WTC11 (cell line): Measurements from ENCODE around the gene FSTL4. TPM values are rescaled to one million over a fixed set of nuclear protein-coding genes. Genes with fewer than 3 reads are reported as not detected.

Experiments
- ATAC-seq: fragments of 200-7000 bp; cut with Tn5 transposase; 2 replicates; pipeline ENCODE4 v1.10.0; 2021; ENCODE audit warnings: mild to moderate bottlenecking, moderate library complexity
- CTCF ChIA-PET: fragments of 300-600 bp; sonication (Branson Sonifier 250); formaldehyde crosslinking; loops from one replicate; lab custom pipeline; 2021; ENCODE audit warnings: antibody characterized with exemption; lab: Charles Lee
- POLR2A ChIA-PET: fragments of 350-600 bp; sonication (Branson Sonifier 250); formaldehyde crosslinking; loops from one replicate; lab custom pipeline; 2021; ENCODE audit warnings: antibody characterized with exemption; lab: Charles Lee
- DNase-seq: peaks from one replicate; pipeline ENCODE4 v3.0.0; 2021; ENCODE audit warnings: low spot score
- H3K27ac Mint-ChIP-seq: 2 replicates; pipeline ENCODE4 v1.8.0; 2021; ENCODE audit warnings: mixed read lengths
- H3K27me3 Mint-ChIP-seq: 2 replicates; pipeline ENCODE4 v1.8.0; 2021; ENCODE audit warnings: low read depth, mild to moderate bottlenecking, moderate library complexity, mixed read lengths
- H3K36me3 Mint-ChIP-seq: 2 replicates; pipeline ENCODE4 v1.8.0; 2021; ENCODE audit warnings: mixed read lengths
- H3K4me1 Mint-ChIP-seq: 2 replicates; pipeline ENCODE4 v1.8.0; 2022; ENCODE audit warnings: mixed read lengths
- H3K4me3 Mint-ChIP-seq: 2 replicates; pipeline ENCODE4 v1.8.0; 2021; ENCODE audit warnings: mild to moderate bottlenecking, moderate library complexity, mixed read lengths
- H3K9me3 Mint-ChIP-seq: 2 replicates; pipeline ENCODE4 v1.8.0; 2021; ENCODE audit warnings: mixed read lengths
- ESRRA ChIP-seq: sonication (generic); formaldehyde crosslinking; IDR thresholded peaks from 2 replicates; pipeline ENCODE4 v1.8.1; 2022; ENCODE audit warnings: mild to moderate bottlenecking, missing genetic modification reagents, borderline replicate concordance
- HMGA2 ChIP-seq: fragments of 250-450 bp; sonication (Bioruptor Pico); IDR thresholded peaks from 2 replicates; pipeline ENCODE4 v1.4.0; 2021; ENCODE audit warnings: mild to moderate bottlenecking, moderate library complexity
- JAZF1 ChIP-seq: fragments of 250-450 bp; sonication (Bioruptor Pico); IDR thresholded peaks from 2 replicates; pipeline ENCODE4 v1.9.0; 2021; ENCODE audit warnings: moderate library complexity, mild to moderate bottlenecking, inconsistent platforms
- KAT7 ChIP-seq: sonication (generic); formaldehyde crosslinking; IDR thresholded peaks from 2 replicates; pipeline ENCODE4 v1.8.1; 2023; ENCODE audit warnings: missing genetic modification reagents, mild to moderate bottlenecking, borderline replicate concordance
- SOX15 ChIP-seq: fragments of 250-450 bp; sonication (Bioruptor Pico); IDR thresholded peaks from 2 replicates; pipeline ENCODE4 v1.9.0; 2021; ENCODE audit warnings: mild to moderate bottlenecking
- TEAD4 ChIP-seq: sonication (generic); formaldehyde crosslinking; IDR thresholded peaks from 2 replicates; pipeline ENCODE4 v1.8.0; 2022; ENCODE audit warnings: mild to moderate bottlenecking, missing genetic modification reagents
- ZNF138 ChIP-seq: sonication (generic); formaldehyde crosslinking; conservative IDR thresholded peaks from 2 replicates; pipeline ENCODE4 v1.8.1; 2022; ENCODE audit warnings: mild to moderate bottlenecking, moderate library complexity, missing genetic modification reagents
- total RNA-seq: library from RNA; stranded (reverse); gene quantifications from 3 replicates; pipeline ENCODE4 v1.2.3, GENCODE V29; 2021
- TF ChIP-seq, protein P1 (sequence below): fragments of 250-450 bp; sonication (Bioruptor Pico); IDR thresholded peaks from 2 replicates; pipeline ENCODE4 v1.8.0; 2021; ENCODE audit warnings: mild to moderate bottlenecking
- TF ChIP-seq, protein P2 (sequence below): sonication (generic); formaldehyde crosslinking; IDR thresholded peaks from 2 replicates; pipeline ENCODE4 v1.8.0; 2023; ENCODE audit warnings: mild to moderate bottlenecking, missing genetic modification reagents
- TF ChIP-seq, protein P3 (sequence below): sonication (generic); formaldehyde crosslinking; IDR thresholded peaks from 2 replicates; pipeline ENCODE4 v1.8.1; 2022; ENCODE audit warnings: missing genetic modification reagents, borderline replicate concordance
- TF ChIP-seq, protein P4 (sequence below): sonication (generic); formaldehyde crosslinking; IDR thresholded peaks from 2 replicates; pipeline ENCODE4 v1.8.0; 2022; ENCODE audit warnings: missing genetic modification reagents
- TF ChIP-seq, protein P5 (sequence below): sonication (generic); formaldehyde crosslinking; IDR thresholded peaks from 2 replicates; pipeline ENCODE4 v1.8.0; 2022; ENCODE audit warnings: mild to moderate bottlenecking, missing genetic modification reagents

FSTL4 gene
- total RNA-seq, 1 experiment from 2014 or later: 6.1 TPM

DNA sequence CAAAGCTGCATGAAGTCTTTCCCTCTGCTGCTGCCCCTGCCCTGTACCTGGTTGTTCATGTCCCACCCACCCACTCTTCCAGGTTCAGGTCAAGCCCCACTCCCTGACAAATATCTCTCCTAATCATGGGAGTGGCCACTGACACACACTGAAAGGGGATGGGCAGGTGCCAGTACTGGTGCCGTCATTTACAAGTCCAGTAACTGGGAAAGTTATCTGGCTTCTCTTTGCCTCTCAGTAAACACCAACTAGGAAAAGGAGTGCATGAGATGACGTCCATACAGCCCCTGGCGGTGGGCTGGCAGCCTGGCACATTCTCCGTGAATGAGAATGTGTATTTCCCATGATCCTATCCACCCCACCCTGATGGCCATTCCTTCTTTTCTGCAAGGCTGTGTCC, 225.2 kb downstream of the FSTL4 start:
- peaks cover 27% of the 10 kb centered on the region for H3K4me1 Mint-ChIP-seq
- DNase-seq: no peak
- TF ChIP-seq HMGA2: no peak
- TF ChIP-seq, protein P1, sequence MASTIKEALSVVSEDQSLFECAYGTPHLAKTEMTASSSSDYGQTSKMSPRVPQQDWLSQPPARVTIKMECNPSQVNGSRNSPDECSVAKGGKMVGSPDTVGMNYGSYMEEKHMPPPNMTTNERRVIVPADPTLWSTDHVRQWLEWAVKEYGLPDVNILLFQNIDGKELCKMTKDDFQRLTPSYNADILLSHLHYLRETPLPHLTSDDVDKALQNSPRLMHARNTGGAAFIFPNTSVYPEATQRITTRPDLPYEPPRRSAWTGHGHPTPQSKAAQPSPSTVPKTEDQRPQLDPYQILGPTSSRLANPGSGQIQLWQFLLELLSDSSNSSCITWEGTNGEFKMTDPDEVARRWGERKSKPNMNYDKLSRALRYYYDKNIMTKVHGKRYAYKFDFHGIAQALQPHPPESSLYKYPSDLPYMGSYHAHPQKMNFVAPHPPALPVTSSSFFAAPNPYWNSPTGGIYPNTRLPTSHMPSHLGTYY (CRISPR knock-in tag): no peak
- TF ChIP-seq, all 79 proteins: peak for 0
- Mint-ChIP-seq H3K9me3 (peaks cover 4% of the 10 kb centered on the region; the same call in 1 of the 2 replicates), H3K4me3 (no peak overlapping the region), H3K27ac (no peak overlapping the region), H3K27me3 (no peaks in the 10 kb centered on the region), H3K36me3 (no peaks in the 10 kb centered on the region)
- ChIA-PET POLR2A (no interaction called here), CTCF (no interaction called here)
- ATAC-seq: no peak

DNA sequence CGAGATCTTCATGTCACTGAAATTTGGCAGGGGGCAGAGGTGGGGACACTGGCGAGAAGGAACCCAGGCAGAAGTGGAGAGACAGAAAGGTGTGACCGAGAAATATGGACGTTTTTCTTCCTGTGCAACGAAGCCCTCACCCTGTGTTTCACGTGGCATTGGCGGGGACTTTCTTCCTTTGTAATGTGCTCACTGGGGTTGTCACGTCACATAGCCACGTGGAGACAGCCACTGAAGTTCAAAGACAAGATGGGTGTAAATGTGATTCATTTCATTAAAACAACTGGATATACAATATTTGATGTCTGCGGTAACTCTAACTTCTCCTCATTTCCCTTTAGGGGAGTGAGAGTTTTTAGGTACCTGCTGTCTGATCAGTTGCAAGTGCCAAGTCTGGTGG, 225.7 kb downstream of the FSTL4 start:
- POLR2A ChIA-PET: no interaction called here
- Mint-ChIP-seq H3K4me3 (no peak overlapping the region), H3K4me1 (peaks cover 27% of the 10 kb centered on the region), H3K27ac (no peak overlapping the region), H3K27me3 (no peaks in the 10 kb centered on the region), H3K36me3 (no peaks in the 10 kb centered on the region), H3K9me3 (no peaks in the 10 kb centered on the region)
- CTCF ChIA-PET: no interaction called here
- no peak for DNase-seq
- TF ChIP-seq ZNF138 (CRISPR knock-in tag) (no peak), TEAD4 (CRISPR knock-in tag) (no peak)
- TF ChIP-seq, protein P2, sequence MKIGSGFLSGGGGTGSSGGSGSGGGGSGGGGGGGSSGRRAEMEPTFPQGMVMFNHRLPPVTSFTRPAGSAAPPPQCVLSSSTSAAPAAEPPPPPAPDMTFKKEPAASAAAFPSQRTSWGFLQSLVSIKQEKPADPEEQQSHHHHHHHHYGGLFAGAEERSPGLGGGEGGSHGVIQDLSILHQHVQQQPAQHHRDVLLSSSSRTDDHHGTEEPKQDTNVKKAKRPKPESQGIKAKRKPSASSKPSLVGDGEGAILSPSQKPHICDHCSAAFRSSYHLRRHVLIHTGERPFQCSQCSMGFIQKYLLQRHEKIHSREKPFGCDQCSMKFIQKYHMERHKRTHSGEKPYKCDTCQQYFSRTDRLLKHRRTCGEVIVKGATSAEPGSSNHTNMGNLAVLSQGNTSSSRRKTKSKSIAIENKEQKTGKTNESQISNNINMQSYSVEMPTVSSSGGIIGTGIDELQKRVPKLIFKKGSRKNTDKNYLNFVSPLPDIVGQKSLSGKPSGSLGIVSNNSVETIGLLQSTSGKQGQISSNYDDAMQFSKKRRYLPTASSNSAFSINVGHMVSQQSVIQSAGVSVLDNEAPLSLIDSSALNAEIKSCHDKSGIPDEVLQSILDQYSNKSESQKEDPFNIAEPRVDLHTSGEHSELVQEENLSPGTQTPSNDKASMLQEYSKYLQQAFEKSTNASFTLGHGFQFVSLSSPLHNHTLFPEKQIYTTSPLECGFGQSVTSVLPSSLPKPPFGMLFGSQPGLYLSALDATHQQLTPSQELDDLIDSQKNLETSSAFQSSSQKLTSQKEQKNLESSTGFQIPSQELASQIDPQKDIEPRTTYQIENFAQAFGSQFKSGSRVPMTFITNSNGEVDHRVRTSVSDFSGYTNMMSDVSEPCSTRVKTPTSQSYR (CRISPR knock-in tag): no peak
- TF ChIP-seq, protein P3, sequence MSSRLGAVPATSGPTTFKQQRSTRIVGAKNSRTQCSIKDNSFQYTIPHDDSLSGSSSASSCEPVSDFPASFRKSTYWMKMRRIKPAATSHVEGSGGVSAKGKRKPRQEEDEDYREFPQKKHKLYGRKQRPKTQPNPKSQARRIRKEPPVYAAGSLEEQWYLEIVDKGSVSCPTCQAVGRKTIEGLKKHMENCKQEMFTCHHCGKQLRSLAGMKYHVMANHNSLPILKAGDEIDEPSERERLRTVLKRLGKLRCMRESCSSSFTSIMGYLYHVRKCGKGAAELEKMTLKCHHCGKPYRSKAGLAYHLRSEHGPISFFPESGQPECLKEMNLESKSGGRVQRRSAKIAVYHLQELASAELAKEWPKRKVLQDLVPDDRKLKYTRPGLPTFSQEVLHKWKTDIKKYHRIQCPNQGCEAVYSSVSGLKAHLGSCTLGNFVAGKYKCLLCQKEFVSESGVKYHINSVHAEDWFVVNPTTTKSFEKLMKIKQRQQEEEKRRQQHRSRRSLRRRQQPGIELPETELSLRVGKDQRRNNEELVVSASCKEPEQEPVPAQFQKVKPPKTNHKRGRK (CRISPR knock-in tag): no peak
- TF ChIP-seq, protein P4, sequence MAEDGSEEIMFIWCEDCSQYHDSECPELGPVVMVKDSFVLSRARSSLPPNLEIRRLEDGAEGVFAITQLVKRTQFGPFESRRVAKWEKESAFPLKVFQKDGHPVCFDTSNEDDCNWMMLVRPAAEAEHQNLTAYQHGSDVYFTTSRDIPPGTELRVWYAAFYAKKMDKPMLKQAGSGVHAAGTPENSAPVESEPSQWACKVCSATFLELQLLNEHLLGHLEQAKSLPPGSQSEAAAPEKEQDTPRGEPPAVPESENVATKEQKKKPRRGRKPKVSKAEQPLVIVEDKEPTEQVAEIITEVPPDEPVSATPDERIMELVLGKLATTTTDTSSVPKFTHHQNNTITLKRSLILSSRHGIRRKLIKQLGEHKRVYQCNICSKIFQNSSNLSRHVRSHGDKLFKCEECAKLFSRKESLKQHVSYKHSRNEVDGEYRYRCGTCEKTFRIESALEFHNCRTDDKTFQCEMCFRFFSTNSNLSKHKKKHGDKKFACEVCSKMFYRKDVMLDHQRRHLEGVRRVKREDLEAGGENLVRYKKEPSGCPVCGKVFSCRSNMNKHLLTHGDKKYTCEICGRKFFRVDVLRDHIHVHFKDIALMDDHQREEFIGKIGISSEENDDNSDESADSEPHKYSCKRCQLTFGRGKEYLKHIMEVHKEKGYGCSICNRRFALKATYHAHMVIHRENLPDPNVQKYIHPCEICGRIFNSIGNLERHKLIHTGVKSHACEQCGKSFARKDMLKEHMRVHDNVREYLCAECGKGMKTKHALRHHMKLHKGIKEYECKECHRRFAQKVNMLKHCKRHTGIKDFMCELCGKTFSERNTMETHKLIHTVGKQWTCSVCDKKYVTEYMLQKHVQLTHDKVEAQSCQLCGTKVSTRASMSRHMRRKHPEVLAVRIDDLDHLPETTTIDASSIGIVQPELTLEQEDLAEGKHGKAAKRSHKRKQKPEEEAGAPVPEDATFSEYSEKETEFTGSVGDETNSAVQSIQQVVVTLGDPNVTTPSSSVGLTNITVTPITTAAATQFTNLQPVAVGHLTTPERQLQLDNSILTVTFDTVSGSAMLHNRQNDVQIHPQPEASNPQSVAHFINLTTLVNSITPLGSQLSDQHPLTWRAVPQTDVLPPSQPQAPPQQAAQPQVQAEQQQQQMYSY (CRISPR knock-in tag): no peak
- ATAC-seq: no peak

DNA sequence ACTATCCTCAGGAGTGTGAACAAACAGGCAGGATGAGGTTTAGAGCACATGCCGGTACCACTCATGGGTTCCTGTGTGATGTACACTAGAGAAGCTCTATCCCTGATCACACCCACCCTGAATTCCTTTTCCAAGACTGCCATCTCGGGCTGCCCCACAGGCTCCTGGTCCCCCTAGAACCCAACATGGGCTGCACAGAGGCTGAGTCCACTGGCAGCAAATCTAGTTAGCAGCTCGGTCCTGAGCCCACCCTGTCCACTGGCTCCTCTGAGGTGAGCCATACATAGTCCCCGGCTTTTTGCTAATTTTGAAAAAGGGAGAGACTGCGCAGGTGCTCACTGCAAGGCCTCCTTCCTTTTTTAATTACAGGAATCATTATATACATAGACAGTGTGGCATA, 227.0 kb downstream of the FSTL4 start:
- no peak for TF ChIP-seq KAT7 (CRISPR knock-in tag)
- TF ChIP-seq, protein P1 (CRISPR knock-in tag): no peak
- TF ChIP-seq, protein P5, sequence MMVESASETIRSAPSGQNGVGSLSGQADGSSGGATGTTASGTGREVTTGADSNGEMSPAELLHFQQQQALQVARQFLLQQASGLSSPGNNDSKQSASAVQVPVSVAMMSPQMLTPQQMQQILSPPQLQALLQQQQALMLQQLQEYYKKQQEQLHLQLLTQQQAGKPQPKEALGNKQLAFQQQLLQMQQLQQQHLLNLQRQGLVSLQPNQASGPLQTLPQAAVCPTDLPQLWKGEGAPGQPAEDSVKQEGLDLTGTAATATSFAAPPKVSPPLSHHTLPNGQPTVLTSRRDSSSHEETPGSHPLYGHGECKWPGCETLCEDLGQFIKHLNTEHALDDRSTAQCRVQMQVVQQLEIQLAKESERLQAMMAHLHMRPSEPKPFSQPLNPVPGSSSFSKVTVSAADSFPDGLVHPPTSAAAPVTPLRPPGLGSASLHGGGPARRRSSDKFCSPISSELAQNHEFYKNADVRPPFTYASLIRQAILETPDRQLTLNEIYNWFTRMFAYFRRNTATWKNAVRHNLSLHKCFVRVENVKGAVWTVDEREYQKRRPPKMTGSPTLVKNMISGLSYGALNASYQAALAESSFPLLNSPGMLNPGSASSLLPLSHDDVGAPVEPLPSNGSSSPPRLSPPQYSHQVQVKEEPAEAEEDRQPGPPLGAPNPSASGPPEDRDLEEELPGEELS (CRISPR knock-in tag): no peak
- TF ChIP-seq JAZF1: no peak
- TF ChIP-seq SOX15 (CRISPR knock-in tag): no peak
- no peak for TF ChIP-seq ESRRA (CRISPR knock-in tag)
- no peak overlapping the region for H3K27ac Mint-ChIP-seq
- ChIA-PET POLR2A (no interaction called here), CTCF (no interaction called here)
- ATAC-seq (no peak), DNase-seq (no peak)
- H3K9me3 Mint-ChIP-seq: no peaks in the 10 kb centered on the region
- H3K36me3 Mint-ChIP-seq: no peaks in the 10 kb centered on the region
- no peak overlapping the region for H3K4me3 Mint-ChIP-seq
- H3K27me3 Mint-ChIP-seq: no peaks in the 10 kb centered on the region
- H3K4me1 Mint-ChIP-seq: peaks cover 27% of the 10 kb centered on the region
